ENCODE results near the gene IPO9.

DNA sequence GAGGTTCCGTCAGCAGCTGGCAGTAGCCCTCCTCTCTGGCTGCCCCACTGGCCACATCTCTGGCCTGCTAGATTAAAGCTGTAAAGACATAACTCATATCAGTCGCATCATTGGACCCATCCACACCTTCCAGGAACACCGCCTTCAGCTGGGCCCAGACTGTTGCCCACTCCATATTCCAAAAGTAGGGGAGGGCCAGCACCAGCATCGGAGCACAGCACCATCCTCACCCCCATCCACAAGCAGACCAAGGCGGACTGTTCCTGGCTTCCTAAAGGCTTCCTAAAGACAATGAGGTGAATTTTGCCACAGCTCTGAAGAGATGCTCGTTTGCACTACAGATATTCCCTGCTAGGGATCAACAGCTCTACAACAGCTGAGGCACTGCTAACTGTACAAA lies 63.3 kb downstream of the IPO9 start:
- TF ChIP-seq, protein P1, sequence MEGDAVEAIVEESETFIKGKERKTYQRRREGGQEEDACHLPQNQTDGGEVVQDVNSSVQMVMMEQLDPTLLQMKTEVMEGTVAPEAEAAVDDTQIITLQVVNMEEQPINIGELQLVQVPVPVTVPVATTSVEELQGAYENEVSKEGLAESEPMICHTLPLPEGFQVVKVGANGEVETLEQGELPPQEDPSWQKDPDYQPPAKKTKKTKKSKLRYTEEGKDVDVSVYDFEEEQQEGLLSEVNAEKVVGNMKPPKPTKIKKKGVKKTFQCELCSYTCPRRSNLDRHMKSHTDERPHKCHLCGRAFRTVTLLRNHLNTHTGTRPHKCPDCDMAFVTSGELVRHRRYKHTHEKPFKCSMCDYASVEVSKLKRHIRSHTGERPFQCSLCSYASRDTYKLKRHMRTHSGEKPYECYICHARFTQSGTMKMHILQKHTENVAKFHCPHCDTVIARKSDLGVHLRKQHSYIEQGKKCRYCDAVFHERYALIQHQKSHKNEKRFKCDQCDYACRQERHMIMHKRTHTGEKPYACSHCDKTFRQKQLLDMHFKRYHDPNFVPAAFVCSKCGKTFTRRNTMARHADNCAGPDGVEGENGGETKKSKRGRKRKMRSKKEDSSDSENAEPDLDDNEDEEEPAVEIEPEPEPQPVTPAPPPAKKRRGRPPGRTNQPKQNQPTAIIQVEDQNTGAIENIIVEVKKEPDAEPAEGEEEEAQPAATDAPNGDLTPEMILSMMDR (IDR thresholded peaks at IDR 0.05) = no peak
- TF ChIP-seq, protein P2, sequence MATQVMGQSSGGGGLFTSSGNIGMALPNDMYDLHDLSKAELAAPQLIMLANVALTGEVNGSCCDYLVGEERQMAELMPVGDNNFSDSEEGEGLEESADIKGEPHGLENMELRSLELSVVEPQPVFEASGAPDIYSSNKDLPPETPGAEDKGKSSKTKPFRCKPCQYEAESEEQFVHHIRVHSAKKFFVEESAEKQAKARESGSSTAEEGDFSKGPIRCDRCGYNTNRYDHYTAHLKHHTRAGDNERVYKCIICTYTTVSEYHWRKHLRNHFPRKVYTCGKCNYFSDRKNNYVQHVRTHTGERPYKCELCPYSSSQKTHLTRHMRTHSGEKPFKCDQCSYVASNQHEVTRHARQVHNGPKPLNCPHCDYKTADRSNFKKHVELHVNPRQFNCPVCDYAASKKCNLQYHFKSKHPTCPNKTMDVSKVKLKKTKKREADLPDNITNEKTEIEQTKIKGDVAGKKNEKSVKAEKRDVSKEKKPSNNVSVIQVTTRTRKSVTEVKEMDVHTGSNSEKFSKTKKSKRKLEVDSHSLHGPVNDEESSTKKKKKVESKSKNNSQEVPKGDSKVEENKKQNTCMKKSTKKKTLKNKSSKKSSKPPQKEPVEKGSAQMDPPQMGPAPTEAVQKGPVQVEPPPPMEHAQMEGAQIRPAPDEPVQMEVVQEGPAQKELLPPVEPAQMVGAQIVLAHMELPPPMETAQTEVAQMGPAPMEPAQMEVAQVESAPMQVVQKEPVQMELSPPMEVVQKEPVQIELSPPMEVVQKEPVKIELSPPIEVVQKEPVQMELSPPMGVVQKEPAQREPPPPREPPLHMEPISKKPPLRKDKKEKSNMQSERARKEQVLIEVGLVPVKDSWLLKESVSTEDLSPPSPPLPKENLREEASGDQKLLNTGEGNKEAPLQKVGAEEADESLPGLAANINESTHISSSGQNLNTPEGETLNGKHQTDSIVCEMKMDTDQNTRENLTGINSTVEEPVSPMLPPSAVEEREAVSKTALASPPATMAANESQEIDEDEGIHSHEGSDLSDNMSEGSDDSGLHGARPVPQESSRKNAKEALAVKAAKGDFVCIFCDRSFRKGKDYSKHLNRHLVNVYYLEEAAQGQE (IDR thresholded peaks at IDR 0.05; ENCODE audit: insufficient read depth in 1 of 2, low read depth in 2 of 2, low read length in 1 of 2) = no peak
- no peak for TF ChIP-seq POLR2AphosphoS5 (IDR thresholded peaks at IDR 0.05; ENCODE audit: low read depth, low read length)
- TF ChIP-seq TCF7L2 (IDR thresholded peaks at IDR 0.05; ENCODE audit: low read depth, low read length) = no peak
- no peak for TF ChIP-seq SIN3A (IDR thresholded peaks at IDR 0.05; ENCODE audit: borderline replicate concordance, insufficient read depth, low read depth, low read length)
